H1 (cell line): Measurements from ENCODE around the gene SH2D4B. TPM values are rescaled to one million over a fixed set of nuclear protein-coding genes. Genes with fewer than 3 reads are reported as not detected.

ENCODE experiments used
- JUND ChIP-seq: IDR thresholded peaks from 2 replicates; pipeline ENCODE4 v1.6.1; 2011; ENCODE audit warnings: mild to moderate bottlenecking, improper control_type of control experiment, low read length
- POLR2A ChIP-seq, 2 experiments: IDR thresholded peaks; 1 replicate in 1 of 2; 2 replicates in 1 of 2; pipeline ENCODE4 v1.6.1; 2011; ENCODE audit warnings: low read depth in 2 of 2, low read length in 2 of 2, mild to moderate bottlenecking in 2 of 2; ENCODE audit errors: control extremely low read depth in 1 of 2
- RAD21 ChIP-seq, 2 experiments: IDR thresholded peaks in 1 of 2; conservative IDR thresholded peaks in 1 of 2; 2 replicates each; pipeline ENCODE4 v1.6.1; 2011; ENCODE audit warnings: low read depth in 2 of 2, low read length in 2 of 2, improper control_type of control experiment in 1 of 2, inconsistent platforms in 1 of 2, mild to moderate bottlenecking in 1 of 2, moderate library complexity in 1 of 2
- RXRA ChIP-seq: IDR thresholded peaks from 2 replicates; pipeline ENCODE4 v1.6.1; 2011; ENCODE audit warnings: low read depth, mild to moderate bottlenecking, low read length, moderate library complexity; ENCODE audit not compliant: insufficient read depth
- SIRT6 ChIP-seq: IDR thresholded peaks from one replicate; pipeline ENCODE4 v1.7.1; 2012; ENCODE audit warnings: low read length, inconsistent platforms
- polyA plus RNA-seq, 7 experiments: library from polyadenylated mRNA; depleted of rRNA in 3 of 7; stranded (reverse) in 5 of 7; unstranded in 2 of 7; fragments of >200 nt in 5 of 7; fragments of 200-250 nt in 2 of 7; gene quantifications; 1 replicate in 5 of 7; 2 replicates in 1 of 7; 4 replicates in 1 of 7; pipeline versions ENCODE4 v1.2.1 to v1.2.3, GENCODE V29; 2011 to 2013; ENCODE audit warnings: missing spikeins in 2 of 7, mixed read lengths in 2 of 7
- total RNA-seq: library from RNA; stranded (reverse); fragmentation: NEBNext Ultra II Directional; extraction: Animal tissue kit (Norgen Biotek cat#: 25700); gene quantifications from 2 replicates; pipeline ENCODE4 v1.2.1, GENCODE V29; 2021

Gene SH2D4B
- total and polyA plus RNA-seq, 2 of the 8 experiments (the other 6 are each of a cell fraction or from before 2014, with no cell fraction given), result 0.06 to 0.13 TPM

GRCh38 chr10:80588546-80588945, 50.8 kb downstream of the SH2D4B start (continued):
- TF ChIP-seq JUND (no peak), RAD21 (IDR thresholded peaks at IDR 0.05 in 1 of 2, conservative IDR thresholded peaks at IDR 0.05 in 1 of 2; ENCODE audit: low read depth in 2 of 2, low read length in 2 of 2) (no peak), SIRT6 (no peak), POLR2A (IDR thresholded peaks at IDR 0.05; ENCODE audit: control extremely low read depth in 1 of 2, low read depth in 2 of 2, low read length in 2 of 2) (no peak), RXRA (no peak)
